HFF-Myc (cell line): ENCODE results near the gene RYR3.

Experiments
- DNase-seq: peaks from one replicate; pipeline ENCODE4 v3.0.0-alpha.2; 2011; ENCODE audit warnings: low read depth; ENCODE audit errors: extremely low read depth
- H3K4me3 ChIP-seq: replicated peaks from 2 replicates; pipeline ENCODE4 v1.5.1; 2011; ENCODE audit warnings: low read depth, mild to moderate bottlenecking, control low read depth, low read length
- CTCF ChIP-seq: IDR thresholded peaks from 2 replicates; pipeline ENCODE4 v1.5.1; 2012; ENCODE audit warnings: mild to moderate bottlenecking, low read depth, low read length, control low read depth; ENCODE audit errors: missing control alignments

RYR3 gene

DNA sequence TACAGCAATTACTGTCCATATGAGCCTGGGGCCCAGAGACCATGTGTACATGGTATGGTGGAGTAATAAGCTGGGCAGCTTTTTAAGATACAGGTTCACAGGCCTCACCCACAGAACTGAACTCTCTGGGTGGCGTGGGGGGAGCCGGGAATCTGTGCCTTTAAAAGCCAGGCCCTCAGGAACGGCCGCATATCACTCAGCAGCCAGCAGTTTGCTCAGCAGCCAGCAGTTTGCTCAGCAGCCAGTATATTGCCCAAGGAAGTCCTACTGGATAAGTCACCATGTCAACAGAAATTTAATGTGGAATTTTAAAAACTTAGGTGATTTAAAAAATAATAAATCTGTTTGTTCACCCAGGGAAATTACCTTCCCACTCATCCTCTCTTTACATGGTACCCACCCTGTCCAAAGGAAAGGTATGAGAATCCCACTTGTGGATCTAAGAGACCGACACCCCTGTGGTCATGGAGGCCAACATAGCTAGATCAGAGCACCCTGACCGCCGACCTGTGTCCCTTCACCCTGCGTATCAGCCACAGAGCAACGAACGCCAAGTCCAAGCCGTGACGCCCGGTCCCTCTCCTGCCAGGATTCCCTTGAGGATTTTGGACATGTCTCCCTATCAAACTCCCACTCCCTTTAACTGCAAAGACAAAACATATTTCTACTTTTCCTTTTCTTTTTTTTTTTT lies 561.8 kb downstream of the RYR3 start:
- DNase-seq: no peak
- TF ChIP-seq CTCF: no peak
- no peak overlapping the region for H3K4me3 ChIP-seq

GRCh38 chr15:33874156-33874555 lies 563.4 kb downstream of the RYR3 start:
- H3K4me3 ChIP-seq: no peak overlapping the region
- DNase-seq: no peak
- TF ChIP-seq CTCF: no peak

DNA sequence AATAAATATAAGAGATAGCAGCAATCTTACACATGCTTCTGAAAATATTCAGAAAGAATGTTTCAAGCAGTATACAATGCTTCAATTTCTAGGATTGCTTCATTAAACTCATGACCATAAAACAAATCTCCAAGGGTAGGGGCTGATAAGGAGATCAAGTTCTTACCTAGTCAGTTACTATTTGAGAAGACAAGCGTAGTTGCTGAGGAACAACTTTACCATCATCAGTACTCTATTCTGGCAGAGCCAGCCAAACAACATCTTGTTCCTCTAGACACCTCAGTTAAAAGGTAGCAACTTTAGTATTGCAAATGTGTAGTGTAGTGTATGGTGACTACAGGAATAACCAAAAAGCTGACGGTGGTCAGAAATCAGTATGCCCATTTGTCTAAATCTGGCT lies 572.2 kb downstream of the RYR3 start:
- TF ChIP-seq CTCF: no peak
- no peak for DNase-seq
- H3K4me3 ChIP-seq: no peak overlapping the region

DNA sequence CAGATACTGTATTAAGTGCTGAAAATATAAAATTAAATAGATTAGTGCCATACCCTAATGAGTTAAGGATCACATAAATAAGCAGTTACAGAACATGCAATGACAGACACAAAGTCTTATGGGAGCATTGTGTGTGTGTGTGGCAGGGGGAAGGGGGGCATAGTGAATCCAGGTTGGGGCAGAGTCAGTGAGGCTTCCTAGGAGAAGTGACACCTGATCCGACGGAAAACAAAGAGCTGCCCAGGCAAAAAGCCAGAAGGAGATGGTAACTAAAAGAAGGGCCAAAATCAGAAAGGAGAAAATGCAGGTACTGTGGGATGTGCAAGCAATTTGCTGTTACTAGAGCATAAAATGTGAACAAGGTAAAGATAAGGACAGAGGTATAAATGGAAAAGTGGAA lies 577.4 kb downstream of the RYR3 start:
- H3K4me3 ChIP-seq: no peak overlapping the region
- no peak for DNase-seq
- TF ChIP-seq CTCF: no peak

GRCh38 chr15:33894193-33894592 lies 583.4 kb downstream of the RYR3 start:
- H3K4me3 ChIP-seq: no peak overlapping the region
- TF ChIP-seq CTCF: no peak
- DNase-seq: no peak

DNA sequence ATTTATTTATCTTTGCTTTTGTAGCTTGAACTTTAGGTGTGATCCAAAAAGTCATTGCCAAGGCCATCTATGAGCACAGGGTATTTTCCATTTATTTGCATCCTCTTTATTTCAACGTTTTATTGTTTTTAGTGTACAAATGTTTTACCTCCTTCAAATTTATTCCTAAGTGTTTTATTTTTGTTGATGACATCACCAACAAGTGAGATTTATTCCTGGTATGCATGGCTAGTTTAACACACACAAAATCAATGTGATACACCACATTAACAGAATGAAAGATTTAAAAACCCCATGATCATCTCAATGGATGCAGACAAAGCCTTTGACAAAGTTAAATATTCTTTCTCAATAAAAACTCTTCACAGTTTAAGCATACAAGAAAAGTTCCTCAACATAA lies 591.3 kb downstream of the RYR3 start:
- H3K4me3 ChIP-seq: no peak overlapping the region
- no peak for DNase-seq
- TF ChIP-seq CTCF: no peak

DNA sequence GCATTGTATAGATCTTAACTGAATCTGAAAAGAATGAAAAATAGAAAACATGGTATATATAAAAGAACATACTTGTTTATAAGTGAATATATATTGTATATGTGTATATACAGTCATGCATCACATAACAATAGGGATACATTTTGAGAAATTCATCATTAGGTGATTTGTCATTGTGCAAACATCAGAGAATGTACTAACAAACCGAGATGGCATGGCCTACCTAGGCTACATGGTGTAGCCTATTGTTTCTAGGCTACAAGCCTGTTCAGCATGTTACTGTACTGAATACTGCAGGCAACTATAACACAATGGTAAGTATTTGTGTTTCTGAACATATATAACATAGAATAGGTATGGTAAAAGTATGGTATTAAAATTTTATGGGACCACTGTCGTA lies 592.9 kb downstream of the RYR3 start:
- no peak overlapping the region for H3K4me3 ChIP-seq
- no peak for TF ChIP-seq CTCF
- DNase-seq: no peak
